ENCODE results near the gene SHANK3.
"Not testable (repeated sequence)": the region's sequence is repeated elsewhere in the genome, so short reads cannot be mapped to it uniquely, and the experiment has no call there.

SHANK3 gene

DNA sequence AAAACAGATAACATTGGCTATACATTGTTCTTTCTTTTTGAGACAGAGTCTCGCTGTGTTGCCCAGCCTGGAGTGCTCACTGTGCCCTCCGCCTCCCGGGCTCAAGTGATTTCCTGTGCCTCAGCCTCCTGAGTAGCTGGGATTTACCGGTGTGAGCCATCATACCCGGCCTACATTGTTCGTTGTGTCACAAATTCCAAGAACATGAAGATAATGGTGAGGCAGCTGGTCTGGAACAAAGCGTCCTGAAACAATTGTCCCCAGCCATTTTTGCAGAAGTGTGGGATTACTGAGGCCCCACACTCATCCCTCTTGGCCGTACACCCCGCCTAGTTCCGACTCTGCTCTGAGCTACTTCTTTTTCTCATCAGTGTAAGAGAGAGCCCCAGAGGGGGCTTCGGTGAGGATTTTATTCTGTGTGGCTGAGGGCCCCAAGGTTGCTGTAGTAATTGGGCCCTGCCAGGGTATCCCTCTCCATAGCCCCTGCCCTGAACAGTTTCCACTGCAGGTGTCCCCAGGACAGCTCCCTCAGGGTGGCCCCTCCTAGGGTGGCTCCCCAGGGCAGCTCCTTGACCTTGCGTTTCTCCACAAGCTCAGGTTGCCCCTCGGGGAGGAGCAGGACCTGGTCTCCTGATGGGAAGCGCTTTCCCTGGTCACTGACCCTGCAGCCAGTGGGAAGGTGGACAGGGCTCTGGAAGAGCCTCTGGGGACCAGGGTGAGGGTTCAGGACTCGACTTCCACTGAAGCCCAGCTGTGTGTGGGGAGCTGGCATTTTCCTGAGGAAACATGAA, 31.6 kb upstream of the SHANK3 start:
- ATAC-seq: no peak
- Mint-ChIP-seq H3K27me3 (peaks cover 7% of the 10 kb centered on the region), H3K27ac (no peak overlapping the region), H3K36me3 (no peaks in the 10 kb centered on the region), H3K4me1 (peaks cover under 1% of the 10 kb centered on the region), H3K4me3 (no peak overlapping the region), H3K9me3 (no peaks in the 10 kb centered on the region)

GRCh38 chr22:50641696-50642607, 30.7 kb upstream of the SHANK3 start:
- Mint-ChIP-seq H3K9me3 (no peaks in the 10 kb centered on the region), H3K27ac (no peak overlapping the region), H3K36me3 (no peaks in the 10 kb centered on the region), H3K27me3 (peaks cover 7% of the 10 kb centered on the region), H3K4me3 (no peak overlapping the region), H3K4me1 (no peaks in the 10 kb centered on the region)
- ATAC-seq: no peak

DNA sequence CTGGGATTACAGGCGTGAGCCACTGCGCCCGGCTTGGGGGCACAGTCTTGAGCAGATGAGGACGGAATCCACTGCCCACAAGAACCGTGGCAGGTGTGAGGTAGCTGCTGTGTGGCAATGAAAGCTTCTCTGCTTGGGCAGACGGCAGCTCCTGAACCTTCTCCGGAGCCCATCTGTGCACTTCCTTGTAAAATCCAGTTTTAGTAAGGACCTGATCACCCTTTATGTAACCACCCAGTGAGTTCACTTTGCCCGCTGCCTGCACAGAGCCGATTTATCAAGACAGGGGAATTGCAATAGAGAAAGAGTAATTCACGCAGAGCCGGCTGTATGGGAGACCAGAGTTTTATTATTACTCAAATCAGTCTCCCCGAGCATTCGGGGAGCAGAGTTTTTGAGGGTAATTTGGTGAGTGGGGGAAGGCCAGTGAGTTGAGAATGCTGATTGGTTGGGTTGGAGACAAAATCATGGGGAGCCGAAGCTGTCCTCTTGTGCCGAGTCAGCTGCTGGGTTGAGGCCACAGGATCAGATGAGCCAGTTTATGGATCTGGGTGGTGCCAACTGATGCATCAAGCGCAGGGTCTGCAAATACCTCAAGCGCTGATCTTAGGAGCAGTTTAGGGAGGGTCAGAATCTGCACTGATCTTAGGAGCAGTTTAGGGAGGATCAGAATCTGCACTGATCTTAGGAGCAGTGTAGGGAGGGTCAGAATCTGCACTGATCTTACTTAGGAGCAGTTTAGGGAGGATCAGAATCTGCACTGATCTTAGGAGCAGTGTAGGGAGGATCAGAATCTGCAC, 29.4 kb upstream of the SHANK3 start:
- H3K27ac Mint-ChIP-seq, H3K27me3 Mint-ChIP-seq: not testable (repeated sequence)

GRCh38 chr22:50643821-50644101, 28.9 kb upstream of the SHANK3 start:
- H3K27me3 Mint-ChIP-seq, H3K36me3 Mint-ChIP-seq, H3K4me3 Mint-ChIP-seq, ATAC-seq, H3K9me3 Mint-ChIP-seq, H3K4me1 Mint-ChIP-seq, H3K27ac Mint-ChIP-seq: not testable (repeated sequence)

More for the DNA sequence above, 29.4 kb upstream of the SHANK3 start:
- not testable (repeated sequence) for H3K4me3 Mint-ChIP-seq, H3K4me1 Mint-ChIP-seq, ATAC-seq, H3K9me3 Mint-ChIP-seq, H3K36me3 Mint-ChIP-seq

- H3K36me3 Mint-ChIP-seq: no peaks in the 10 kb centered on the region
Observed at GRCh38 chr22:50653256-50653655, 19.4 kb upstream of the SHANK3 start.

GRCh38 chr22:50654664-50655063, 18.0 kb upstream of the SHANK3 start:
- not testable (repeated sequence) for H3K4me3 Mint-ChIP-seq, ATAC-seq, H3K4me1 Mint-ChIP-seq, H3K9me3 Mint-ChIP-seq, H3K27ac Mint-ChIP-seq, H3K36me3 Mint-ChIP-seq
- peaks cover 36% of the 10 kb centered on the region for H3K27me3 Mint-ChIP-seq

More at GRCh38 chr22:50653256-50653655, 19.4 kb upstream of the SHANK3 start:
- Mint-ChIP-seq H3K9me3 (peaks cover 2% of the 10 kb centered on the region), H3K4me1 (no peaks in the 10 kb centered on the region), H3K27ac (no peak overlapping the region), H3K27me3 (peaks cover 27% of the 10 kb centered on the region), H3K4me3 (no peak overlapping the region)
- ATAC-seq: no peak

- Mint-ChIP-seq H3K4me3 (no peak overlapping the region), H3K27me3 (peaks cover 49% of the 10 kb centered on the region), H3K4me1 (no peaks in the 10 kb centered on the region), H3K9me3 (no peaks in the 10 kb centered on the region), H3K27ac (no peak overlapping the region), H3K36me3 (no peaks in the 10 kb centered on the region)
- no peak for ATAC-seq
Observed at GRCh38 chr22:50656122-50657070, 16.2 kb upstream of the SHANK3 start.

DNA sequence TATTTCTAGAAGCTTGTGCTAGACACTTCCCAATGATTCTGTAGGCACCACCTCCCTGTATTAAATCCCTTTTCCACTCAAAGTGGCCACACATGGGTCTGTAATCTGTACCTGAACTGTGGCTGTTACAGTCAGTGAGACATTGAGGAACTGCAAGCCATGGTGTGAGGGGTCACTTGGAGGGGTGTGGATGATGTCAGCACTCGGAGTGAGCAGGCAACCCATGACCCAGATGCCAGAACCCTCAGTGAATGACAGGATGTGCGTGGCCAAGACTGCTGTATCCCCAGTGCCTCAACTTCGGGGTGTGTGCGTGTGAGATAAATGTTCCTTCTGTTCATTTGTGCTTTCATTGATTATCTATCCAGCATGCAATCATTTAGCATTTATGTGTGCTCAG, 14.7 kb upstream of the SHANK3 start:
- Mint-ChIP-seq H3K4me1 (no peaks in the 10 kb centered on the region), H3K27ac (no peak overlapping the region), H3K36me3 (no peaks in the 10 kb centered on the region), H3K27me3 (peaks cover 53% of the 10 kb centered on the region), H3K4me3 (no peak overlapping the region), H3K9me3 (no peaks in the 10 kb centered on the region)
- ATAC-seq: no peak

DNA sequence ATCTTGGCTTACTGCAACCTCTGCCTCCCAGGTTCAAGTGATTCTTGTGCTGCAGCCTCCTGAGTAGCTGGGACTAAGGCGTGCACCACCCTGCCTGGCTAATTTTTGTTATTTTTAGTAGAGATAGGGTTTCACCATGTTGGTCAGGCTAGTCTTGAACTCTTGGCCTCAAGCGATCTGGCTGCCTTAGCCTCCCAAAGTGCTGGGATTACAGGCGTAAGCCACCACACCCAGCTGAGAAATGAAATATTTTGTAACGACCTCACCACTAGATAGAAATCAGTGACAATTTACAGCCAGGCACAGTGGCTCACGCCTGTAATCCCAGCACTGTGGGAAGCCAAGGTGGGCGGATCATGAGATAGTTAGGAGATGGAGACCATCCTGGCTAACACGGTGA, 12.9 kb upstream of the SHANK3 start:
- not testable (repeated sequence) for H3K36me3 Mint-ChIP-seq, ATAC-seq

DNA sequence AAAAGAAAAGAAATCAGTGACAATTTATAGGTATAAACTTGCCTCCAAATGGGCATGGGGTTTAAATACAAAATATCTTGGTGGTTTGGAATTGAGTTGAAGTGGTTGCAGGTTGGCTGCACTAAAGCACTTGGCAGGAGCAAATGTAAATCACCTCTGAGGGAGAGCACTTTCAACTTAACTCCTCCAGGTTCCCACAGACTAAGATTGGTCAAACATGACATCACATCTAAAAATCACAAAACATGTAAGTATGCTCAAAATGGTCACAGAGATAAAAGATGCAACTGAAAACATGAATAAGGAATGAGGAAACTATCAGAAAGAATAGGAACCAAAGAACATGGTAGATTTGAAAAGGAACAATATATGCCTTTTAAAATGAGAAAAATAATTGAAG, 12.3 kb upstream of the SHANK3 start:
- H3K27me3 Mint-ChIP-seq: peaks cover 49% of the 10 kb centered on the region

More for the DNA sequence above, 12.9 kb upstream of the SHANK3 start:
- H3K9me3 Mint-ChIP-seq, H3K4me3 Mint-ChIP-seq, H3K4me1 Mint-ChIP-seq, H3K27ac Mint-ChIP-seq: not testable (repeated sequence)
- H3K27me3 Mint-ChIP-seq: peaks cover 53% of the 10 kb centered on the region

GRCh38 chr22:50665212-50665611, 7.4 kb upstream of the SHANK3 start:
- H3K36me3 Mint-ChIP-seq: no peaks in the 10 kb centered on the region
- H3K27me3 Mint-ChIP-seq: peaks cover 51% of the 10 kb centered on the region
- no peak overlapping the region for H3K27ac Mint-ChIP-seq
- no peak for ATAC-seq
- H3K4me3 Mint-ChIP-seq: no peak overlapping the region
- H3K9me3 Mint-ChIP-seq: no peaks in the 10 kb centered on the region
- H3K4me1 Mint-ChIP-seq: no peaks in the 10 kb centered on the region

More for the DNA sequence above, 12.3 kb upstream of the SHANK3 start:
- no peaks in the 10 kb centered on the region for H3K9me3 Mint-ChIP-seq
- no peak for ATAC-seq
- H3K4me1 Mint-ChIP-seq: no peaks in the 10 kb centered on the region
- no peak overlapping the region for H3K4me3 Mint-ChIP-seq
- H3K36me3 Mint-ChIP-seq: no peaks in the 10 kb centered on the region
- no peak overlapping the region for H3K27ac Mint-ChIP-seq

GRCh38 chr22:50665738-50666137, 6.9 kb upstream of the SHANK3 start:
- ATAC-seq: no peak
- H3K27me3 Mint-ChIP-seq: peaks cover 54% of the 10 kb centered on the region
- H3K9me3 Mint-ChIP-seq: no peaks in the 10 kb centered on the region

DNA sequence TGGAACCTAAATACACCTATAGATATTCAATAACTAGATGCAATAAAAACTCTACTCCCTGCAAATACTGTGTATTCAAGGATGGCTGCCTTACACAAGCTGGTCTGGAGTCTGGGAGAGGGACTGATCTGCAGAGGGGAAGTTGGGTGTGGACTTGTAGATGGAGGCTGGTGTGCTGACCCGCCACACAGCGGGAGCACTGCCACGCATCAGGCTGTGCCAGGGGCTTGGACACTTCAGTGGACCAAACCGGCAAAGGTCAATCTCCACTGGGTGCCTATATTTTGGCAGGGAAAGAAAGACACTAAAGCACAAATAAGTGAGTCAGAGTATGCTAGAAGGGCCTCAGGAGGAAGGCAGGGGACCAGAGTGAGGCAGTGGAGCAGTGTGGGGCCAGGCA, 2.1 kb upstream of the SHANK3 start:
- Mint-ChIP-seq H3K4me3 (no peak overlapping the region), H3K36me3 (no peaks in the 10 kb centered on the region), H3K9me3 (no peaks in the 10 kb centered on the region), H3K27ac (no peak overlapping the region), H3K27me3 (peaks cover 79% of the 10 kb centered on the region), H3K4me1 (peaks cover 22% of the 10 kb centered on the region)
- ATAC-seq: no peak

More at GRCh38 chr22:50665738-50666137, 6.9 kb upstream of the SHANK3 start:
- Mint-ChIP-seq H3K36me3 (no peaks in the 10 kb centered on the region), H3K4me3 (no peak overlapping the region), H3K4me1 (no peaks in the 10 kb centered on the region), H3K27ac (no peak overlapping the region)

GRCh38 chr22:50670914-50671538, 1.6 kb upstream of the SHANK3 start:
- Mint-ChIP-seq H3K27me3 (peaks cover 84% of the 10 kb centered on the region), H3K27ac (no peak overlapping the region), H3K4me3 (no peak overlapping the region), H3K9me3 (no peaks in the 10 kb centered on the region), H3K4me1 (peaks cover 22% of the 10 kb centered on the region), H3K36me3 (no peaks in the 10 kb centered on the region)
- no peak for ATAC-seq

All from stimulated activated memory B cell treated with anti-CD40 and anti-IgM and Interleukin-4, amounts not matched to agents 10 μg/mL and 1 μg/mL and 100 μg/mL, for 72 hours (primary cell).